Activated CD8-positive, alpha-beta T cell treated with anti-CD3 and anti-CD28 coated beads for 36 hours (primary cell): ENCODE results near the gene MFSD2B. TPM values are rescaled to one million over a fixed set of nuclear protein-coding genes. Genes with fewer than 3 reads are reported as not detected.
A peak's percentile ranks its signal among the peaks of the same experiment; 100 is the strongest.

ENCODE experiments used
- ATAC-seq: fragments of 200-7000 bp; cut with Tn5 transposase; one replicate; pipeline ENCODE4 v1.10.0; 2021; ENCODE audit warnings: mild to moderate bottlenecking, moderate library complexity
- CTCF ChIA-PET: fragments of 350-600 bp; sonication (Branson Sonifier 250); formaldehyde crosslinking; loops from one replicate; lab custom pipeline; 2021; ENCODE audit warnings: antibody characterized with exemption; lab: Charles Lee
- POLR2A ChIA-PET: fragments of 350-600 bp; sonication (Branson Sonifier 250); formaldehyde crosslinking; loops from one replicate; lab custom pipeline; 2021; ENCODE audit warnings: antibody characterized with exemption; lab: Charles Lee
- DNase-seq: peaks from one replicate; pipeline ENCODE4 v3.0.0-alpha.2; 2020
- H3K27ac Mint-ChIP-seq: one replicate; pipeline ENCODE4 v1.8.0; 2021; ENCODE audit warnings: mild to moderate bottlenecking, mixed read lengths
- H3K27me3 Mint-ChIP-seq: one replicate; pipeline ENCODE4 v1.8.0; 2021; ENCODE audit warnings: mixed read lengths
- H3K36me3 Mint-ChIP-seq: one replicate; pipeline ENCODE4 v1.8.0; 2021; ENCODE audit warnings: low read depth, mixed read lengths
- H3K4me1 Mint-ChIP-seq: one replicate; pipeline ENCODE4 v1.8.0; 2021; ENCODE audit warnings: low read depth, mixed read lengths
- H3K4me3 Mint-ChIP-seq: one replicate; pipeline ENCODE4 v1.8.0; 2021; ENCODE audit warnings: mild to moderate bottlenecking, moderate library complexity, mixed read lengths
- H3K9me3 Mint-ChIP-seq: one replicate; pipeline ENCODE4 v1.8.0; 2021; ENCODE audit warnings: mixed read lengths
- intact Hi-C: fragments of 100-400 bp; cut with micrococcal nuclease; formaldehyde crosslinking; loops from one replicate; pipeline ENCODE4 v1.10.0; 2022
- total RNA-seq, 2 experiments: library from RNA; stranded (reverse); gene quantifications; one replicate each; pipeline ENCODE4 v1.2.3, GENCODE V29; 2021
- TF ChIP-seq, protein P1 (sequence below): fragments of 200-600 bp; IDR thresholded peaks from one replicate; pipeline ENCODE4 v1.8.0; 2022; ENCODE audit warnings: antibody characterized with exemption, mild to moderate bottlenecking

The MFSD2B gene
- total RNA-seq, 2 experiments from 2014 or later: 0.25 to 0.32 TPM

GRCh38 chr2:24022975-24023575 is 13.2 kb downstream of the MFSD2B start:
- intact Hi-C loops: no loop called here
- ChIA-PET POLR2A (interaction anchor here (0.6 kb wide), 1 partner anchor 138 kb away, joined by 3 read pairs; no protein-coding TSS in a partner anchor), CTCF (interaction anchor here (2.4 kb wide), 1 partner anchor 61 kb away, joined by 9 read pairs; the partner anchor contains the start of gene TP53I3)
- H3K27ac Mint-ChIP-seq: no peak overlapping the region
- H3K4me3 Mint-ChIP-seq: no peak overlapping the region
- peaks cover 9% of the 10 kb centered on the region for H3K36me3 Mint-ChIP-seq
- H3K9me3 Mint-ChIP-seq: no peaks in the 10 kb centered on the region
- TF ChIP-seq, protein P1, sequence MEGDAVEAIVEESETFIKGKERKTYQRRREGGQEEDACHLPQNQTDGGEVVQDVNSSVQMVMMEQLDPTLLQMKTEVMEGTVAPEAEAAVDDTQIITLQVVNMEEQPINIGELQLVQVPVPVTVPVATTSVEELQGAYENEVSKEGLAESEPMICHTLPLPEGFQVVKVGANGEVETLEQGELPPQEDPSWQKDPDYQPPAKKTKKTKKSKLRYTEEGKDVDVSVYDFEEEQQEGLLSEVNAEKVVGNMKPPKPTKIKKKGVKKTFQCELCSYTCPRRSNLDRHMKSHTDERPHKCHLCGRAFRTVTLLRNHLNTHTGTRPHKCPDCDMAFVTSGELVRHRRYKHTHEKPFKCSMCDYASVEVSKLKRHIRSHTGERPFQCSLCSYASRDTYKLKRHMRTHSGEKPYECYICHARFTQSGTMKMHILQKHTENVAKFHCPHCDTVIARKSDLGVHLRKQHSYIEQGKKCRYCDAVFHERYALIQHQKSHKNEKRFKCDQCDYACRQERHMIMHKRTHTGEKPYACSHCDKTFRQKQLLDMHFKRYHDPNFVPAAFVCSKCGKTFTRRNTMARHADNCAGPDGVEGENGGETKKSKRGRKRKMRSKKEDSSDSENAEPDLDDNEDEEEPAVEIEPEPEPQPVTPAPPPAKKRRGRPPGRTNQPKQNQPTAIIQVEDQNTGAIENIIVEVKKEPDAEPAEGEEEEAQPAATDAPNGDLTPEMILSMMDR: no peak
- H3K4me1 Mint-ChIP-seq: peaks cover 3% of the 10 kb centered on the region
- DNase-seq: no peak
- no peaks in the 10 kb centered on the region for H3K27me3 Mint-ChIP-seq
- ATAC-seq: no peak

- no peak overlapping the region for H3K4me3 Mint-ChIP-seq
- ChIA-PET POLR2A (interaction anchor here (0.6 kb wide), 1 partner anchor 137 kb away, joined by 3 read pairs; no protein-coding TSS in a partner anchor), CTCF (interaction anchor here (2.4 kb wide), 1 partner anchor 60 kb away, joined by 9 read pairs; the partner anchor contains the start of gene TP53I3)
- H3K9me3 Mint-ChIP-seq: no peaks in the 10 kb centered on the region
- peaks cover 14% of the 10 kb centered on the region for H3K36me3 Mint-ChIP-seq
- DNase-seq (no peak), ATAC-seq (no peak)
- intact Hi-C loops: no loop called here
- H3K27me3 Mint-ChIP-seq: no peaks in the 10 kb centered on the region
- H3K27ac Mint-ChIP-seq: no peak overlapping the region
- TF ChIP-seq, protein P1: no peak
- H3K4me1 Mint-ChIP-seq: peaks cover 3% of the 10 kb centered on the region
These were observed 14.1 kb downstream of the MFSD2B start for GRCh38 chr2:24024018-24024417.

DNA sequence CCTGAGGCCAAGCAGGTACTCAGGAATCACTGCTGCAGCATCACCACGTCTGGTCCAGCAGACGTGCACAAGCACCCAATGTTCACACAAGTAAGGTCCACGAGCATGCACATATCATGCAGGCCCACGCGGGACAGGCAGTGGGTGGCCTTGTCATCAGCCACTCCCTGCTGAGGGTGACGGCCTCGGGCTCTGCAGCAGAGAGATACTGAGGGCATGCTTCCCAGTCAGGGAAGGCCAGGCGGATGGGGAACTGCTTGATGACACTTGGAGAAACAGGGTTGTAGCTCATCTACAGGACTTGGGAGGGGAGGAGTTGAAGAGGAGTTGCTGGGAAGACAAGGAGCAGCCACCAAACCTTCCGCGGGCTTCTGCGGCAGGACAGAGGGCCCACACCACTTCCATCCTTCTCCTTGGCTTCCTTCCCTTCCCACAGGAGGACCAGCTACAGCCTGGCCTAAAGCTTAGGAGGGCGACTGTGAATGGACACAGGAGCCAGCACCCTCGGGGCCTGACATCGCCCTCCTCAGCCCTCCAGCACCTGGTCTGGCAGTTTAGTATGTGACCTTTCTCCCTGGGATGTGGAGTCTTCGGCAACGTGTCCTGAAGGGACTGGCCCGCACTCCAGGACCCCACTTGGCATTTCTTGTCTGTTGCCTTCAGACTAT is 15.2 kb downstream of the MFSD2B start:
- no peak overlapping the region for H3K4me3 Mint-ChIP-seq
- ChIA-PET CTCF (interaction anchor here (1.0 kb wide), 1 partner anchor 60 kb away, joined by 3 read pairs; the partner anchor contains the start of gene TP53I3), POLR2A (interaction anchor here (1.4 kb wide), 1 partner anchor 22 kb away, joined by 5 read pairs; the partner anchor contains the start of gene WDCP)
- ATAC-seq: no peak
- no peaks in the 10 kb centered on the region for H3K27me3 Mint-ChIP-seq
- H3K27ac Mint-ChIP-seq: no peak overlapping the region
- H3K4me1 Mint-ChIP-seq: peaks cover 3% of the 10 kb centered on the region
- peaks cover 25% of the 10 kb centered on the region for H3K36me3 Mint-ChIP-seq
- no peaks in the 10 kb centered on the region for H3K9me3 Mint-ChIP-seq
- intact Hi-C loops: no loop called here
- no peak for DNase-seq
- TF ChIP-seq, protein P1: no peak

DNA sequence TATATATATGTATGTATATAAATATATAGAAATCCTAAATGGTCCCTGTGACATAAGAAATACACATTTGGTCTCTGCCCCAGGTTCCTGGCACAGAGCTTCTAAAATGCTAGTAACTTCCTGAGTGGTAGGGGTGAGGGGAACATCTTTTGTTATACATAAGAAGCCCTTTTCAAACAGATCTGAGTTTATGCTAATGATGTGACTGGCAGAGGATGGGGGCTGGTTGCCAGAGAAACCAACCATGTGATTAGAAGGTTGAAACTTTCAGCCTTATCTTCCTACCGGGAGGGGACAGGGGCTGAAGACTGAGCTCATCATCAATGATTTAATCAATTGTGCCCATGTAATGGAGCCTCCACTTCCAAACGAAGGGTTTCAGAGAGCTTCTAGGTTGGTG is 16.3 kb downstream of the MFSD2B start:
- ChIA-PET CTCF (no interaction called here), POLR2A (interaction anchor here (1.4 kb wide), 1 partner anchor 21 kb away, joined by 5 read pairs; the partner anchor contains the start of gene WDCP)
- intact Hi-C loops: no loop called here
- TF ChIP-seq, protein P1: no peak
- Mint-ChIP-seq H3K36me3 (peaks cover 27% of the 10 kb centered on the region), H3K27ac (peak overlapping the region; percentile 20), H3K27me3 (no peaks in the 10 kb centered on the region), H3K4me1 (peaks cover 3% of the 10 kb centered on the region), H3K4me3 (no peak overlapping the region), H3K9me3 (no peaks in the 10 kb centered on the region)
- ATAC-seq (no peak), DNase-seq (no peak)
